Peyer's patch (tissue), 4 donors: Measurements from ENCODE around the gene INPP1. TPM values are rescaled to one million over a fixed set of nuclear protein-coding genes. Genes with fewer than 3 reads are reported as not detected.
"Not testable (repeated sequence)": the region's sequence is repeated elsewhere in the genome, so short reads cannot be mapped to it uniquely, and the experiment has no call there.

Experiments
- DNase-seq, 3 donors: peaks; one replicate each; pipeline ENCODE4 v3.0.0-alpha.2; 2017 to 2019
- H3K27ac ChIP-seq, 4 donors: fragments of 200-600 bp; sonication (generic); one replicate each; pipeline ENCODE4 v1.5.1; 2016 to 2019
- H3K27me3 ChIP-seq, 2 donors: fragments of 200-600 bp; sonication (generic); one replicate each; pipeline ENCODE4 v1.5.1; 2019
- H3K36me3 ChIP-seq, 3 donors: fragments of 200-600 bp; sonication (generic); one replicate each; pipeline ENCODE4 v1.5.1; 2016 to 2019
- H3K4me1 ChIP-seq, 4 donors: fragments of 200-600 bp; sonication (generic); one replicate each; pipeline ENCODE4 v1.5.1; 2016 to 2019
- H3K4me3 ChIP-seq, 4 donors: fragments of 200-600 bp; sonication (generic); 1 replicate in 3 of 4; 2 replicates in 1 of 4; pipeline ENCODE4 v1.5.1; 2016 to 2019; ENCODE audit warnings: mild to moderate bottlenecking in 1 of 4
- H3K9me3 ChIP-seq, 4 donors: fragments of 200-600 bp; sonication (generic); one replicate each; pipeline ENCODE4 v1.5.1; 2016 to 2019; ENCODE audit warnings: mild to moderate bottlenecking in 1 of 4
- POLR2A ChIP-seq, 2 donors: fragments of 450-650 bp; IDR thresholded peaks; one replicate each; pipeline ENCODE4 v1.5.1; 2017; ENCODE audit warnings: antibody characterized with exemption in 2 of 2, mild to moderate bottlenecking in 2 of 2, moderate library complexity in 2 of 2
- total RNA-seq, 4 donors: library from RNA; depleted of rRNA; stranded (reverse); fragments of >200 nt; gene quantifications; one replicate each; pipeline ENCODE4 v1.1.0, GENCODE V29; 2016
- TF ChIP-seq, protein P1 (sequence below), 6 experiments: fragments of 450-650 bp in 4 of 6; fragments of 200-600 bp in 2 of 6; sonication (generic) in 1 of 6; IDR thresholded peaks; one replicate each; pipeline ENCODE4 v1.5.1; 2017 to 2019; ENCODE audit warnings: antibody characterized with exemption in 6 of 6, mild to moderate bottlenecking in 3 of 6, moderate library complexity in 1 of 6

Gene INPP1
- total RNA-seq, 4 donors from 2014 or later, result 10.7 to 37.9 (median 32.1) TPM

DNA sequence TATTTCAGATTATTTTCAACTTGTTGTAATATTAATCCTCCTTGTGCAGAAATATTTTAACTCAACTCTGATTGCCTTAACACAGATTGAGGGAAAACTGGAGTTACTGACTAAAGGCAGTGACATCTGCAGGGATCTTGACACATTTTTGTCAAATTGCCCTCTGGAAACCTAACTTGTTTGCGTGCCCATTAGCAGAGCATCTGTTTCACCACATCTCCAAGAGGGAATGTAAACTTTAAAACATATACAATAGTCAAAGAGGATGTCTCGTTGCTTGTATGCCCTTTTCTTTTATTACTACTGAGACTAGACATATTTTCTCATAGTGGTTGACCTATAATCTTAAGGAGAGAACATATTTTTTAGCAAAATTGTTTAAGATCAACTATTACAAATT, 14.2 kb downstream of the INPP1 start:
- Histone ChIP-seq H3K4me3 (no peak overlapping the region), H3K4me1 (peaks cover 0 to 38% (median 3%) of the 10 kb centered on the region in 4 donors), H3K27me3 (no peaks in the 10 kb centered on the region), H3K9me3 (no peaks in the 10 kb centered on the region), H3K36me3 (peaks cover 0 to 4% (median 0%) of the 10 kb centered on the region in 3 donors), H3K27ac (no peak overlapping the region)
- TF ChIP-seq POLR2A (IDR thresholded peaks at IDR 0.05), result no peak
- TF ChIP-seq, protein P1, sequence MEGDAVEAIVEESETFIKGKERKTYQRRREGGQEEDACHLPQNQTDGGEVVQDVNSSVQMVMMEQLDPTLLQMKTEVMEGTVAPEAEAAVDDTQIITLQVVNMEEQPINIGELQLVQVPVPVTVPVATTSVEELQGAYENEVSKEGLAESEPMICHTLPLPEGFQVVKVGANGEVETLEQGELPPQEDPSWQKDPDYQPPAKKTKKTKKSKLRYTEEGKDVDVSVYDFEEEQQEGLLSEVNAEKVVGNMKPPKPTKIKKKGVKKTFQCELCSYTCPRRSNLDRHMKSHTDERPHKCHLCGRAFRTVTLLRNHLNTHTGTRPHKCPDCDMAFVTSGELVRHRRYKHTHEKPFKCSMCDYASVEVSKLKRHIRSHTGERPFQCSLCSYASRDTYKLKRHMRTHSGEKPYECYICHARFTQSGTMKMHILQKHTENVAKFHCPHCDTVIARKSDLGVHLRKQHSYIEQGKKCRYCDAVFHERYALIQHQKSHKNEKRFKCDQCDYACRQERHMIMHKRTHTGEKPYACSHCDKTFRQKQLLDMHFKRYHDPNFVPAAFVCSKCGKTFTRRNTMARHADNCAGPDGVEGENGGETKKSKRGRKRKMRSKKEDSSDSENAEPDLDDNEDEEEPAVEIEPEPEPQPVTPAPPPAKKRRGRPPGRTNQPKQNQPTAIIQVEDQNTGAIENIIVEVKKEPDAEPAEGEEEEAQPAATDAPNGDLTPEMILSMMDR (IDR thresholded peaks at IDR 0.05), result no peak
- no peak for DNase-seq

DNA sequence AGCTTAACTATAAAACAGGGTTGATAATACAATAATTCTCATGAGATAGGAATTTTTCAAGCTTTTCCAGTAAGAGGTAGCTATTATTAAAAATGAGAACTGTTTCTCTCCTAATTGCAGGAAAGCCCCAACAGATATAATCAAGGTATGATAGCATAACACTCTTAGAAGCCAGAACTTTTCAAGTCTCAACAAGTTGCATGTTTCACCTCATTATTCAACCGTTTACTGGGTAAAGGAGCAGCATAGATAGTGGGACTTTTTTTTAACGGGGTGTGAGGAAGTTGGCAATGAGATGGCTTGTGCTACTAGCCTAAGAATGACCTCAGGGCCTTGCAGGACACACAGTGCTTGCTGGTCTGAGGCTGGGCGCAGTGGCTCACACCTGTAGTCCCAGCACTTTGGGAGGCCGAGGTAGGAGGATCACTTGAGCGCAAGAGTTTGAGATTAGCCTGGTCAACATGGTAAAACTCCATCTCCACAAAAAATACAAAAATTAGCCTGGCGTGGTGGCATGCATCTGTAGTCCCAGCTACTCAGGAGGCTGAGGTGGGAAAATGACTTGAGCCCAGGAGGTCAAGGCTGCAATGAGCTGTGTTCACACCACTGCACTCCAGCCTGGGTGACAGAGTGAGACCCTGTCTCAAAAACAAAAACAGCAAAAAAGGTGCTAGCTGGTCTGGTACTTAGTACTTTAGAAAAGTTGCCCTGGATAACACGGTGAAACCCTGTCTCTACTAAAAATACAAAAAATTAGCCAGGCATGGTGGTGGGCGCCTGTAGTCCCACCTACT, 15.5 kb downstream of the INPP1 start:
- not testable (repeated sequence) for H3K9me3 ChIP-seq, H3K27me3 ChIP-seq, DNase-seq, H3K4me3 ChIP-seq
- Histone ChIP-seq H3K27ac (peak overlapping the region in 2 of 4 donors; percentile 21 to 55), H3K4me1 (peaks cover 0 to 38% (median 3%) of the 10 kb centered on the region in 4 donors), H3K36me3 (peaks cover 0 to 11% (median 0%) of the 10 kb centered on the region in 3 donors)

DNA sequence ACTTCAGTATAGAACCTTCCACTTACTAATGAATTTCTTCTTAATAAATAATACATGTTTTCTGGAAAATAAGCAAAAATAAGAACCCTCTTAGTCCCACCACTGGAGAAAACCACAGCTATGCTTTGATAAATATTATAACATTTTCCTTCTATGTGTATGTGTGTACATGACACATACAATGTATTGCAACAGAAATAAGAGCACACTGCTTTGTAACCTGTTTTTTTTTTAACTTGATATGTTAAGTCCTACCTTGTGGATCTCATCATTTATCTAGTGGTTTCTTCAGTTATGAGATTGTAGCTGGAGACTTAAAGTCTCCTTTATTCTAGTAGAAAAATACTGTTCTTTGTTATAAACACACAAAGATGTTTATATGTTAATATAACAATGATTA, 17.2 kb downstream of the INPP1 start:
- no peak for DNase-seq
- Histone ChIP-seq H3K36me3 (peaks cover 0 to 23% (median 0%) of the 10 kb centered on the region in 3 donors), H3K27me3 (no peaks in the 10 kb centered on the region), H3K27ac (peak overlapping the region in 1 of 4 donors; percentile 55), H3K4me3 (no peak overlapping the region), H3K4me1 (peaks cover 0 to 38% (median 3%) of the 10 kb centered on the region in 4 donors), H3K9me3 (no peaks in the 10 kb centered on the region)
- TF ChIP-seq, protein P1 (IDR thresholded peaks at IDR 0.05), result no peak
- TF ChIP-seq POLR2A (IDR thresholded peaks at IDR 0.05), result no peak

DNA sequence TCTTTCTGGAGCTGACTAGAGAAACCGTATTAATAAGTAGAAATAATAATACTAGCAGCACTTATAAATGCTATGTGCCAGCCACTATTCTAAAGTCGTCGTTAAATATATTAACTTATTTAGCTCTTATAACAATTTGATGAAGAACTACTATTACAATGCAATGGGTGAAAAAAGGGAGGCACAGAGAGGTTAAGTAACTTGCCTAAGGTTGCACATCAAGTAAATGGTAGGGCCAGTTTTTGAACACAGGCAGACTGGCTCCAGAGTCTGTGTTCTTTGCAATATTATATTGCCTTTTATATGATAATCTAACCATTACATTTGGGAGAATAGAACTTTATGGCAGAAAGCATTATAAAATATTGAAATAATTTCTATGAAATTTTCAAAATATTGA, 17.6 kb downstream of the INPP1 start:
- Histone ChIP-seq H3K4me1 (peaks cover 0 to 38% (median 3%) of the 10 kb centered on the region in 4 donors), H3K27ac (no peak overlapping the region), H3K9me3 (no peaks in the 10 kb centered on the region), H3K4me3 (no peak overlapping the region), H3K36me3 (peaks cover 0 to 26% (median 0%) of the 10 kb centered on the region in 3 donors), H3K27me3 (no peaks in the 10 kb centered on the region)
- TF ChIP-seq POLR2A (IDR thresholded peaks at IDR 0.05), result no peak
- TF ChIP-seq, protein P1 (IDR thresholded peaks at IDR 0.05), result no peak
- no peak for DNase-seq

DNA sequence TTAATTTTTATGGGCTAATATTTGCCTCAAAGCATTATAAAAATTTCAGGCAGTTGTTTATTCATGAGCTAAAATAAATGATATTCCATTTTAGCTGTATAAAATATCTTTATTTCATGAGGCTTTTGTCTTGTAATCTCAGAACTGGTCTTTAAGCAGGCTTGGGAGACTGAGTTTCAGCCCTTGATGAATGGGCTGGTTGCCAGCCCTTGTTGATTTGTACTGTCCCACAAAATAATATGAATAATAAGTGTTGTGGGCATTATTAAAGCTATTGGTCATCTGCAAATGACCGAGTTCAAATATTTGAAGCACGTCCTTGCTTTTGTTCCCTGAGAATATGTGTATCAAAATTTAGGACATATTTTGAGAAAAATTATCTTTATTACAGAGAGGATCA, 18.2 kb downstream of the INPP1 start:
- TF ChIP-seq, protein P1 (IDR thresholded peaks at IDR 0.05), result no peak
- TF ChIP-seq POLR2A (IDR thresholded peaks at IDR 0.05), result no peak
- Histone ChIP-seq H3K27me3 (no peaks in the 10 kb centered on the region), H3K36me3 (peaks cover 0 to 31% (median 0%) of the 10 kb centered on the region in 3 donors), H3K27ac (no peak overlapping the region), H3K4me1 (peaks cover 0 to 33% (median 3%) of the 10 kb centered on the region in 4 donors), H3K4me3 (no peak overlapping the region), H3K9me3 (no peaks in the 10 kb centered on the region)
- DNase-seq, result no peak

DNA sequence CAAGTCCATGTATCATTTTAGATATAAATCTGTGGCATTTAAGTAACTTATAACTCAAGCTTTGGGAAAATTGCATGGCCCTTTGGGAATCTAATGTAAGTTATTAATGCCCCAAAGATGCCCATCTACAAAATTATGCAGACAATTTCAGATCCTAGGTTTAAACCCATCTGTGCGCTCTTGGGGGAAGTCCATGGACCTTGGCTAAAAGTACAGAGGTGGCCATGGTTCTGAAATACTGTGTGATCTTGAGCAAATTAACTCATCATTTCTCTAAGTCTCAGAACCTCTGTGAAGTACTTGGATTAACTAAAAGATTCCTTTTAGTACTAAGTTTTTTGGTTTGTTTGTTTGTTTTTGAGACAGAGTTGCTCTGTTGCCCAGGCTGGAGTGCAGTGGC, 19.5 kb downstream of the INPP1 start:
- H3K36me3 ChIP-seq, result peaks cover 0 to 44% (median 0%) of the 10 kb centered on the region in 3 donors
- H3K4me3 ChIP-seq, result no peak overlapping the region
- peaks cover 0 to 25% (median 3%) of the 10 kb centered on the region in 4 donors for H3K4me1 ChIP-seq
- H3K27me3 ChIP-seq, result no peaks in the 10 kb centered on the region
- no peaks in the 10 kb centered on the region for H3K9me3 ChIP-seq
- H3K27ac ChIP-seq, result no peak overlapping the region
- TF ChIP-seq, protein P1 (IDR thresholded peaks at IDR 0.05), result no peak
- no peak for TF ChIP-seq POLR2A (IDR thresholded peaks at IDR 0.05)
- DNase-seq, result no peak
